ENCODE data around the gene HMGB2.

The HMGB2 gene

DNA sequence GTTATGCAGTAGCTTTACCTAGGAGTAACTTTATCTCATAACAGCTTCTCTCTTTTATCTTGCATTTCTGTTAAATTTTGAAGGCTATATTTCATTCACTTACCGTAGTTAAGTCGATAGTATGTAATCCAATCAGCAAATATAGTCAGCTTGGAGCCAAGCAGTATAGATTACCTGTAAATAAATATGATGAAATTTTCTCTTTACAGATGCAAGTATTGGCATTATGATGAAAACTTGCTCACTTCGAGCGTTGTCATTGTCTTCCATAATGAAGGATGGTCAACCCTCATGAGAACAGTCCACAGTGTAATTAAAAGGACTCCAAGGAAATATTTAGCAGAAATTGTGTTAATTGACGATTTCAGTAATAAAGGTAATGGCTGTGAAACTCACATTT, 42.3 kb downstream of the HMGB2 start:
- H3K4me1 ChIP-seq (ENCODE audit: control insufficient read depth in 5 of 5, insufficient read depth in 5 of 5, low read length in 5 of 5), result peaks cover 0 to 5% (median 0%) of the 10 kb centered on the region in 5 donors
- no peak overlapping the region for H3K4me3 ChIP-seq (ENCODE audit: low read depth in 1 of 5, low read length in 5 of 5)
- no peak overlapping the region for H3K9ac ChIP-seq (ENCODE audit: low read length in 5 of 5)
- H3K36me3 ChIP-seq (ENCODE audit: control insufficient read depth in 5 of 5, insufficient read depth in 5 of 5, low read length in 5 of 5), result no peaks in the 10 kb centered on the region
- no peaks in the 10 kb centered on the region for H3K27me3 ChIP-seq (ENCODE audit: control insufficient read depth in 5 of 5, insufficient read depth in 4 of 5, low read length in 5 of 5)
- no peak overlapping the region for H3K27ac ChIP-seq (ENCODE audit: low read depth, low read length)
- H3K9me3 ChIP-seq (ENCODE audit: control insufficient read depth in 5 of 5, low read length in 5 of 5), result peaks cover 0 to 7% (median 5%) of the 10 kb centered on the region in 5 donors

DNA sequence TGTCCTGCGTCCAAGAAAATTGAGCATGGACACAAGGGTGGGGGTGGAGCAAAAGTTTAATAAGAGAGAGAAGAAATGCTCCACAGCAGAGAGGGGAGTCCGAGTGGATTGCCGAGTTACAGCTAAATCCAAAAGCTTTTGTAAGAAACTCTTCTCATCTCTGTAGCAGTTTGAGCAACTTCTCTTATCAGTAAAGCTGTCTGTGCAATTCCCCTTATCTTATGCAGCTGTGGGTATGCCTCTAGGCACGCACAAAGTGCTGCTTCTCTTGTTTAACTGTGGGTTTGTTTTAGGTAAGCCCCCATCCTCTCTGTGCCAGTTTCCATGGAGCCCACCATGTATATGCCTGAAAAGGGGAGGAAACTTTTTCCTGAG, 44.8 kb downstream of the HMGB2 start:
- peak overlapping the region in 1 of 5 donors; percentile 11 for H3K4me3 ChIP-seq (ENCODE audit: low read depth in 1 of 5, low read length in 5 of 5)

DNA sequence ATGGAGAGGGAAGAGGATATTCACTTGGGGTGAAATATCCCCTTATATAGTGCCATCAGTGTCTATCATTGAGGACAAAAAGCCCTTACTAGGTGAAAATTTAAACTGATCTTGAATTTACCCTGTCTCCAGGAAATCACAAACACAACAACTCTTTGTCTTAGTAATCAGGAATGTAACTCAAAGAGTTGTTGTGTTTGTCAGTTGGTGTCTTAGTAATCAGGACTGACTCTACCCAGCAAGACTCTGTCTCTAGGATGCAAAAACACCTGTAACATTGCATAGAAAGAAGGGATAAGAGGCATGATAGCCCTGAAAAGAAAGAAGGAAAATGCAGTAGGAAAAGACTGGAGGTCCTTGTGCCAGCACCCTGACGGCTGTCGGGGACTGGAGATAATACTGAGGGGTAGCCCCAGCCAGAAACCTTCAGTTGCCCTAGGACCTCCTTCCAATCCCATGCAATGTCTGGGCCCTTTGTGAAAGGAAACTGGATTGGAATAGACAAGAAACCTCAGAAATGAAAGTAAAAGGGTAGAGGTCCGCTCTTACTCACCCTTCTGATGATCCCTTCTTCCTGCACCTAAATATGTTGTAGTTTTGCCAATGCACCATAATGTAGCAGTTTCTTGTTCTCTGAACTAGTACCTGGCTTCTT, 45.3 kb downstream of the HMGB2 start:
- no peak overlapping the region for H3K9ac ChIP-seq (ENCODE audit: low read length in 5 of 5)
- H3K27ac ChIP-seq (ENCODE audit: low read depth, low read length), result no peak overlapping the region
- H3K36me3 ChIP-seq (ENCODE audit: control insufficient read depth in 5 of 5, insufficient read depth in 5 of 5, low read length in 5 of 5), result no peaks in the 10 kb centered on the region
- peaks cover 5 to 24% (median 19%) of the 10 kb centered on the region in 5 donors for H3K9me3 ChIP-seq (ENCODE audit: control insufficient read depth in 5 of 5, low read length in 5 of 5)
- peaks cover 0 to 5% (median 0%) of the 10 kb centered on the region in 5 donors for H3K4me1 ChIP-seq (ENCODE audit: control insufficient read depth in 5 of 5, insufficient read depth in 5 of 5, low read length in 5 of 5)
- H3K4me3 ChIP-seq (ENCODE audit: low read depth in 1 of 5, low read length in 5 of 5), result peak overlapping the region in 1 of 5 donors; percentile 11
- no peaks in the 10 kb centered on the region for H3K27me3 ChIP-seq (ENCODE audit: control insufficient read depth in 5 of 5, insufficient read depth in 4 of 5, low read length in 5 of 5)

More for the DNA sequence above, 44.8 kb downstream of the HMGB2 start:
- no peaks in the 10 kb centered on the region for H3K27me3 ChIP-seq (ENCODE audit: control insufficient read depth in 5 of 5, insufficient read depth in 4 of 5, low read length in 5 of 5)
- no peak overlapping the region for H3K27ac ChIP-seq (ENCODE audit: low read depth, low read length)
- peaks cover 4 to 20% (median 14%) of the 10 kb centered on the region in 5 donors for H3K9me3 ChIP-seq (ENCODE audit: control insufficient read depth in 5 of 5, low read length in 5 of 5)
- H3K4me1 ChIP-seq (ENCODE audit: control insufficient read depth in 5 of 5, insufficient read depth in 5 of 5, low read length in 5 of 5), result peaks cover 0 to 5% (median 0%) of the 10 kb centered on the region in 5 donors
- no peak overlapping the region for H3K9ac ChIP-seq (ENCODE audit: low read length in 5 of 5)
- no peaks in the 10 kb centered on the region for H3K36me3 ChIP-seq (ENCODE audit: control insufficient read depth in 5 of 5, insufficient read depth in 5 of 5, low read length in 5 of 5)

DNA sequence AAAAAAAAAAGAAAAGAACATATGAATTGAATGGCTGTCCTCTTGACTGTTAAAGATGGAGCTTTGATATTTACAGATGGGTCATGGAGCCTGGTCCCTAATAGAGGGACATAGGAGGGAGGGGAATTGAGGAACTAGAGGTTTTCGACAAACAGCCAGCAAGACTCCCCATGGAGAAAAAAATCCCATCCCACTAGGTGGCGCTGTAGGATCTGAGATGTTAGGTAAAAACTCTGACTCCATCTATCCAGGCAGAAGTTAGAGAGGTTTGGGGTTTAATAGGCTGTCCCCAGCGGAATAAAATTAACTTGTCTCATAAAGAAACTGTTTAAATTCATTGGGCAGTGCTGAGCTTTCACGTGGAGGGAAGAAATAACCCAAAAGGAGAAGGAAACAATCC, 45.9 kb downstream of the HMGB2 start:
- Histone ChIP-seq H3K9ac (ENCODE audit: low read length in 5 of 5) (no peak overlapping the region), H3K27ac (ENCODE audit: low read depth, low read length) (no peak overlapping the region), H3K36me3 (ENCODE audit: control insufficient read depth in 5 of 5, insufficient read depth in 5 of 5, low read length in 5 of 5) (no peaks in the 10 kb centered on the region), H3K4me1 (ENCODE audit: control insufficient read depth in 5 of 5, insufficient read depth in 5 of 5, low read length in 5 of 5) (peaks cover 0 to 5% (median 0%) of the 10 kb centered on the region in 5 donors), H3K27me3 (ENCODE audit: control insufficient read depth in 5 of 5, insufficient read depth in 4 of 5, low read length in 5 of 5) (no peaks in the 10 kb centered on the region), H3K4me3 (ENCODE audit: low read depth in 1 of 5, low read length in 5 of 5) (no peak overlapping the region), H3K9me3 (ENCODE audit: control insufficient read depth in 5 of 5, low read length in 5 of 5) (peaks cover 5 to 29% (median 24%) of the 10 kb centered on the region in 5 donors)

DNA sequence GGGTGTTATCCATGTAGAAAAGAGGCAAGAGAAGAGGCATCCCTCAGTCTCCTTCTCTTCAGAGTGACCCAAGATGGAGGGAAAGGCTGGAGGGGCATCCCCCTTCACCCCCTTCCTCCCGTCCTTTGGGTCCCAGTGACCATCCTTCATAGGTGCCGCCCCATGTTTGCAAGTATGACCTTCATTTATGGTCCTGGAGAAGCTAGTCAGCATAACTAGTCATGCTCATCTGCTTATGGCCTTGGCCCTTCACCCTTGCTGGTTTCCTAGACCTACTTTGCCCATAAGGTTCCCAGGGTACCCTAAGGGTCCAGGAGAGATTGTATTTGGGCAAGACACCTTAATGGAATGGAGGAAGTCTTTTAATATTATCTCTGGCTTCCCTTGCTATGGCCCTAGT, 46.7 kb downstream of the HMGB2 start:
- peaks cover 0 to 5% (median 0%) of the 10 kb centered on the region in 5 donors for H3K4me1 ChIP-seq (ENCODE audit: control insufficient read depth in 5 of 5, insufficient read depth in 5 of 5, low read length in 5 of 5)
- peaks cover 5 to 37% (median 26%) of the 10 kb centered on the region in 5 donors for H3K9me3 ChIP-seq (ENCODE audit: control insufficient read depth in 5 of 5, low read length in 5 of 5)
- no peaks in the 10 kb centered on the region for H3K27me3 ChIP-seq (ENCODE audit: control insufficient read depth in 5 of 5, insufficient read depth in 4 of 5, low read length in 5 of 5)
- no peak overlapping the region for H3K4me3 ChIP-seq (ENCODE audit: low read depth in 1 of 5, low read length in 5 of 5)
- no peaks in the 10 kb centered on the region for H3K36me3 ChIP-seq (ENCODE audit: control insufficient read depth in 5 of 5, insufficient read depth in 5 of 5, low read length in 5 of 5)
- no peak overlapping the region for H3K27ac ChIP-seq (ENCODE audit: low read depth, low read length)
- no peak overlapping the region for H3K9ac ChIP-seq (ENCODE audit: low read length in 5 of 5)

DNA sequence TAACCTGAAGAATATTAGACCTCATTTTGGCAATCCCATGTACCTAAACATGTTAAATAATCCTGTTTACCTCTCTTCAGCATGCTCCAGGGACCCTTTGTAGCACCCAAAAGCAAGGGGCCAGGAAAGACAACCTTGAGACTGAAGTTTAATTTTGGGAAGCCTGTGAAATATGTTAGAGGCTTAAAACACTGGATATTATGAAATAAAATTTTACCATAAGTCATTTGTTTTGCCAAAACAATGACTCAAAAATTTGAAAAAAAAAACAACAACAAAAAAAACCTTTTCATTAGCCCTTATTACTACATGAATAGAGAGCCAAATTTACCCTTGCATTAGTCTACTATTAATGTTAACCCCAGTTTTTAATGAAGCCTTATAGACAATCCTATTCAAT, 49.7 kb downstream of the HMGB2 start:
- Histone ChIP-seq H3K9ac (ENCODE audit: low read length in 5 of 5) (no peak overlapping the region), H3K36me3 (ENCODE audit: control insufficient read depth in 5 of 5, insufficient read depth in 5 of 5, low read length in 5 of 5) (no peaks in the 10 kb centered on the region), H3K27ac (ENCODE audit: low read depth, low read length) (no peak overlapping the region), H3K4me3 (ENCODE audit: low read depth in 1 of 5, low read length in 5 of 5) (no peak overlapping the region), H3K27me3 (ENCODE audit: control insufficient read depth in 5 of 5, insufficient read depth in 4 of 5, low read length in 5 of 5) (no peaks in the 10 kb centered on the region), H3K4me1 (ENCODE audit: control insufficient read depth in 5 of 5, insufficient read depth in 5 of 5, low read length in 5 of 5) (peaks cover 0 to 5% (median 0%) of the 10 kb centered on the region in 5 donors), H3K9me3 (ENCODE audit: control insufficient read depth in 5 of 5, low read length in 5 of 5) (peaks cover 5 to 41% (median 29%) of the 10 kb centered on the region in 5 donors)

DNA sequence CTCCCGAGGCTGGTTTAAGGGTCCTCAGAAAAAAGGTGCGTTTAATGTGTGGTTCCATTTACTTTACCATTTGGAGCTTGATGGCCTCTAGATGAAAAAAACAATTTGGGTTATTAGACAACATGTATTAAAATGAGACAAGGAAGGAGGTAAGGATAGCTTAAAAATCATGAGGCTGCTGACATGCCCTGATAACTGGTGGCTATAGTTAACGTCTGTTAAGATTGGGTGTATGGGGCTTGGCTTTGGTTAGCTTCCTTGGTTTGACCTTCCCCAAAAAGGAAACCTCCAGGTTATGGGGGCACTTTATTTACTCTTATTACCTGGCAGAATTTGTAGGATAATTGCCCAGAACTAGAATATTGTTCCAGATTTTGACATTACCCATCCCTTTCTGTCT, 51.5 kb downstream of the HMGB2 start:
- Histone ChIP-seq H3K4me3 (ENCODE audit: low read depth in 1 of 5, low read length in 5 of 5) (no peak overlapping the region), H3K36me3 (ENCODE audit: control insufficient read depth in 5 of 5, insufficient read depth in 5 of 5, low read length in 5 of 5) (no peaks in the 10 kb centered on the region), H3K9ac (ENCODE audit: low read length in 5 of 5) (no peak overlapping the region), H3K4me1 (ENCODE audit: control insufficient read depth in 5 of 5, insufficient read depth in 5 of 5, low read length in 5 of 5) (no peaks in the 10 kb centered on the region), H3K27ac (ENCODE audit: low read depth, low read length) (no peak overlapping the region), H3K9me3 (ENCODE audit: control insufficient read depth in 5 of 5, low read length in 5 of 5) (peaks cover 5 to 40% (median 28%) of the 10 kb centered on the region in 5 donors), H3K27me3 (ENCODE audit: control insufficient read depth in 5 of 5, insufficient read depth in 4 of 5, low read length in 5 of 5) (no peaks in the 10 kb centered on the region)

DNA sequence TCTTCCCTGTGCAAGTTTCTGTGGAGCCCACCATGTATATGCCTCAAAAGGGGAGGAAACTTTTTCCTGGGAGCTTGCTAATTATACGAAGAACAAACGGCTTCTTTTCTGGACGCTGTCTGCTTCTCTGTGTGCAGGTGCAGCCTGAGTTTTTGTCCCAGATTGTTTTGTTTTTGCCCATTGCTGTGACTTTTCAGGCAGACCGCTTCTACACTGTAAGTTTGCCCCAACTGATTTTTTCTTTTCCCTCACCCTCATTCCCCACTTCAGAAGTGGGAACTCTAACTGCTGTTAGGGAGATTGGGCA, 51.9 kb downstream of the HMGB2 start:
- Histone ChIP-seq H3K9me3 (ENCODE audit: control insufficient read depth in 5 of 5, low read length in 5 of 5) (peaks cover 5 to 37% (median 24%) of the 10 kb centered on the region in 5 donors), H3K4me1 (ENCODE audit: control insufficient read depth in 5 of 5, insufficient read depth in 5 of 5, low read length in 5 of 5) (no peaks in the 10 kb centered on the region), H3K36me3 (ENCODE audit: control insufficient read depth in 5 of 5, insufficient read depth in 5 of 5, low read length in 5 of 5) (no peaks in the 10 kb centered on the region), H3K4me3 (ENCODE audit: low read depth in 1 of 5, low read length in 5 of 5) (no peak overlapping the region), H3K27ac (ENCODE audit: low read depth, low read length) (no peak overlapping the region), H3K9ac (ENCODE audit: low read length in 5 of 5) (no peak overlapping the region), H3K27me3 (ENCODE audit: control insufficient read depth in 5 of 5, insufficient read depth in 4 of 5, low read length in 5 of 5) (no peaks in the 10 kb centered on the region)

DNA sequence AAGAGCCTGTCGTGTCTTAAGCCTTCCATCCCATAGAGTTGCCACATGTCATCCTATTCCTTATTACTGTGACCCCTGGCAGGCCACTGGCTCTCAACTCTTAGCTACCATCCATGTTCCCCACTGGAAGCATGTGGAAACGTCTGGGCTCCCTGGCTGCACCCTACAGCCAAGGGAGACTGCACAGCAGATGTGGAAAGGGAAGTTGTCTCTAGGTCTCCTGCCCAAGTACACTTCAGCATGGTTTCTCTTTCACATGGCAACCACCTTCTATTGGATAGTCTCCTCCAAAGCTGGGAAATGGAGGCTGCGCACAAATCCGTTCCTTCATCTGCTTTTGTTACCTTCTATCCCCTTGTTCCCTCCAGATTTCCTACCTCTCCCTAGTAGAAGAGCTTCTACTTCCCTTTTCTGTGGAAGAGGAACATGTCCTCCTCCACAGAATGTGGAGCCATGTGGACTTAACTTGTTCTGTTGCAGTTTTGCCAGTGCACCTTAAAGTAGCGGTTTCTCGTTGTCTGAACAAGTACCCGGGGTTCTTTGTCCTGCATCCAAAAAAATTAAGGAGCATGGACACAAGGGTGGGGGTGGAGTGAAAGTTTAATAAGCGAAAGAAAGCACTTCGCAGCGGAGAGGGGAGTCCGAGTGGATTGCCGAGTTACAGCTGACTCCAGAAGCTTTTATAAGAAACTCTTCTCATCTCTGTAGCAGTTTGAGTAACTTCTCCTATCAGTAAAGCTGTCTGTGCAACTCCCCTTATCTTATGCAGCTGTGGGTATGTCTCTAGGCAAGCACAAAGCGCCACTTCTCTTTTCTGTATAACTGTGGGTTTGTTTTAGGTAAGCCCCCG, 52.5 kb downstream of the HMGB2 start:
- Histone ChIP-seq H3K4me3 (ENCODE audit: low read depth in 1 of 5, low read length in 5 of 5) (no peak overlapping the region), H3K9ac (ENCODE audit: low read length in 5 of 5) (no peak overlapping the region), H3K4me1 (ENCODE audit: control insufficient read depth in 5 of 5, insufficient read depth in 5 of 5, low read length in 5 of 5) (no peaks in the 10 kb centered on the region), H3K9me3 (ENCODE audit: control insufficient read depth in 5 of 5, low read length in 5 of 5) (peaks cover 5 to 35% (median 22%) of the 10 kb centered on the region in 5 donors), H3K27ac (ENCODE audit: low read depth, low read length) (no peak overlapping the region), H3K36me3 (ENCODE audit: control insufficient read depth in 5 of 5, insufficient read depth in 5 of 5, low read length in 5 of 5) (no peaks in the 10 kb centered on the region), H3K27me3 (ENCODE audit: control insufficient read depth in 5 of 5, insufficient read depth in 4 of 5, low read length in 5 of 5) (no peaks in the 10 kb centered on the region)

All from subcutaneous abdominal adipose tissue (tissue), 5 donors.